PC-3 (cell line): ENCODE measurements around the gene LPCAT2. TPM values are rescaled to one million over a fixed set of nuclear protein-coding genes. Genes with fewer than 3 reads are reported as not detected.

Source experiments
- ATAC-seq: fragments of 200-7000 bp; cut with Tn5 transposase; 2 replicates; pipeline ENCODE4 v1.9.1; 2020; ENCODE audit warnings: mild to moderate bottlenecking, moderate library complexity
- BruUV-seq: library from RNA; stranded (reverse); fragments of 400-500 nt; replicated peaks from 2 replicates; lab custom pipeline; 2021; lab: Mats Ljungman, UMichigan
- CTCF ChIA-PET: fragments of 300-600 bp; sonication (Branson Sonifier 250); formaldehyde crosslinking; loops from one replicate; lab custom pipeline; 2022; ENCODE audit warnings: antibody characterized with exemption; lab: Charles Lee
- POLR2A ChIA-PET: fragments of 300-600 bp; sonication (Branson Sonifier 250); formaldehyde crosslinking; loops from one replicate; lab custom pipeline; 2022; ENCODE audit warnings: antibody characterized with exemption; ENCODE audit not compliant: unreplicated experiment; lab: Charles Lee
- DNase-seq: peaks from one replicate; pipeline ENCODE4 v3.0.0-alpha.2; 2015
- H2AFZ ChIP-seq: fragments of 300-600 bp; sonication (generic); 2 replicates; pipeline ENCODE4 v1.6.0; 2016; ENCODE audit warnings: antibody characterized with exemption, low read length
- H3F3A ChIP-seq: fragments of 300-600 bp; sonication (generic); one replicate; pipeline ENCODE4 v1.6.0; 2017; ENCODE audit warnings: antibody characterized with exemption, low read length, control low read depth, mild to moderate bottlenecking; ENCODE audit not compliant: unreplicated experiment
- H3K27ac ChIP-seq: fragments of 300-600 bp; sonication (generic); 2 replicates; pipeline ENCODE4 v1.5.1; 2016; ENCODE audit warnings: mild to moderate bottlenecking, low read length
- H3K27me3 ChIP-seq: fragments of 300-600 bp; sonication (generic); 2 replicates; pipeline ENCODE4 v1.6.1; 2016; ENCODE audit warnings: low read length, mixed read lengths
- H3K36me3 ChIP-seq: fragments of 300-600 bp; sonication (generic); 2 replicates; pipeline ENCODE4 v1.6.1; 2016; ENCODE audit warnings: low read depth, mixed run types, low read length, mixed read lengths
- H3K4me1 ChIP-seq: fragments of 300-600 bp; sonication (generic); 2 replicates; pipeline ENCODE4 v1.5.1; 2016; ENCODE audit warnings: low read length; ENCODE audit not compliant: insufficient read depth
- H3K4me2 ChIP-seq: fragments of 300-600 bp; sonication (generic); 2 replicates; pipeline ENCODE4 v1.6.0; 2016; ENCODE audit warnings: low read length
- H3K4me3 ChIP-seq: fragments of 300-600 bp; sonication (generic); 2 replicates; pipeline ENCODE4 v1.5.1; 2016; ENCODE audit warnings: mild to moderate bottlenecking, low read length, mixed read lengths
- H3K79me2 ChIP-seq: fragments of 300-600 bp; sonication (generic); 2 replicates; pipeline ENCODE4 v1.6.1; 2017; ENCODE audit warnings: low read length, mixed read lengths
- H3K9ac ChIP-seq: fragments of 300-600 bp; sonication (generic); 2 replicates; pipeline ENCODE4 v1.6.0; 2016; ENCODE audit warnings: mild to moderate bottlenecking, low read length
- H3K9me2 ChIP-seq: fragments of 300-600 bp; sonication (generic); replicated peaks from 2 replicates; pipeline ENCODE4 v1.6.1; 2016; ENCODE audit warnings: mixed run types, low read length, mixed read lengths
- H3K9me3 ChIP-seq: fragments of 300-600 bp; sonication (generic); 2 replicates; pipeline ENCODE4 v1.6.1; 2016; ENCODE audit warnings: low read length, mixed read lengths
- H4K20me1 ChIP-seq: fragments of 300-600 bp; sonication (generic); 2 replicates; pipeline ENCODE4 v1.6.1; 2016; ENCODE audit warnings: low read length, mixed read lengths
- CTCF ChIP-seq: fragments of 300-600 bp; sonication (generic); conservative IDR thresholded peaks from 2 replicates; pipeline ENCODE4 v1.5.1; 2017; ENCODE audit warnings: antibody characterized with exemption, low read depth, mild to moderate bottlenecking, low read length
- EZH2 ChIP-seq: fragments of 300-600 bp; sonication (generic); IDR thresholded peaks from one replicate; pipeline ENCODE4 v1.6.1; 2017; ENCODE audit warnings: antibody characterized with exemption, mild to moderate bottlenecking, low read length; ENCODE audit not compliant: unreplicated experiment
- EZH2phosphoT487 ChIP-seq: fragments of 300-600 bp; sonication (generic); IDR thresholded peaks from 2 replicates; pipeline ENCODE4 v1.6.1; 2018; ENCODE audit warnings: mild to moderate bottlenecking, antibody characterized with exemption, low read length, borderline replicate concordance
- intact Hi-C: fragments of 100-400 bp; cut with micrococcal nuclease; formaldehyde crosslinking; loops from 2 replicates; pipeline ENCODE4 v1.9.0; 2023
- total RNA-seq: library from RNA; depleted of rRNA; stranded (reverse); fragments of >200 nt; gene quantifications from 2 replicates; pipeline ENCODE4 v1.2.3, GENCODE V29; 2014

The LPCAT2 gene
- total RNA-seq, 1 experiment from 2014 or later: 8.0 TPM

DNA sequence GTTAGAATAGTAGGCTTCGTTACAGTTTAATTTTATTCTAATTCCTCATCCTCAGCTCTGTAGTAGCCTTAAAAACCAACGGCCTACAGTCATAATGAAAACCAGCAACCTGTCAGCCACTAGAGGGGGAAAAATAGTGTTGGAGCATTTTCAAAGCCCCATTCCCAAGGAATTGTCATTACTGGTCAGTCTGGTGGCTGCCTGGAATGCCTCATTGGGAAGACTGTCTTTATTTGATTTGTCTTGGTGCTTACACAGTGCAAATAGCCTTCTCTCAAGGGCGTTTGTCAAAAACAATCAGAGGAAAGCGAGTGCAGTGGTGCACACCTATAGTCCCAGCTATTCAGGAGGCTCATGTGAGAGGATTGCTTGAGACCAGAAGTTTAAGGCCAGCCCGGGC lies 4.7 kb downstream of the LPCAT2 start:
- no peaks in the 10 kb centered on the region for H3K9me3 ChIP-seq
- no peaks in the 10 kb centered on the region for H3K27me3 ChIP-seq
- no peaks in the 10 kb centered on the region for H3K36me3 ChIP-seq
- CTCF ChIA-PET: no interaction called here
- no peak overlapping the region for H3K4me3 ChIP-seq
- no peaks in the 10 kb centered on the region for H3K4me1 ChIP-seq
- no peaks in the 10 kb centered on the region for H3F3A ChIP-seq
- TF ChIP-seq EZH2 (no peak), EZH2phosphoT487 (no peak), CTCF (no peak)
- POLR2A ChIA-PET: no interaction called here
- DNase-seq: no peak
- no peak overlapping the region for H2AFZ ChIP-seq
- intact Hi-C loops: no loop called here
- no peaks in the 10 kb centered on the region for H4K20me1 ChIP-seq
- no peak overlapping the region for H3K4me2 ChIP-seq
- no peak overlapping the region for H3K27ac ChIP-seq
- H3K9me2 ChIP-seq: no peaks in the 10 kb centered on the region
- no peak for ATAC-seq
- H3K79me2 ChIP-seq: peaks cover 14% of the 10 kb centered on the region; the same call in 1 of the 2 replicates
- BruUV-seq: no TSS peak
- H3K9ac ChIP-seq: no peak overlapping the region

DNA sequence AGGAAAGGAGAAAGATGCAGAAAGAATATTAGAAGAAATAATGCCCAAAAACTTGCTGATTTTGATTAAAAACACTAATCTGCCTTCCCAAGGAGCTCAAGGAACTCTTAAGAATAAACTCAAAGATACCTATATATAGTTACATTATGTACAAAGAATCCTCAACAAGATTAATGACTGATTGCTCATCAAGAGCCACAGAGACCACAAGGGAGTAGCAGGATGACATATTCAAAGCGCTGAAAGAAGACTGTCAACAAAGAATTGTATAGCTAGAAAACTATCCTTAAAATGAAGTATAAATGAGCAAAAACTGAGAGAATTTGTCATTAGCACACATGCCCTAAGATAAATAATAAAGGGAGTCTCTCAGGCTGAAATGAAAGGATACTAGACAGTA lies 6.2 kb downstream of the LPCAT2 start:
- no peak overlapping the region for H2AFZ ChIP-seq
- no peak overlapping the region for H3K4me2 ChIP-seq
- H3K9me2 ChIP-seq: no peaks in the 10 kb centered on the region
- no peaks in the 10 kb centered on the region for H3K36me3 ChIP-seq
- no peak for TF ChIP-seq EZH2phosphoT487
- H3K27ac ChIP-seq: no peak overlapping the region
- no peaks in the 10 kb centered on the region for H3F3A ChIP-seq
- no TSS peak for BruUV-seq
- DNase-seq (peak; percentile 23), ATAC-seq (no peak)
- 0 out of 2 replicates have a peak, but pooled peaks cover 10% of the 10 kb centered on the region for H3K79me2 ChIP-seq
- no peak overlapping the region for H3K4me3 ChIP-seq
- intact Hi-C loops: no loop called here
- no peaks in the 10 kb centered on the region for H3K27me3 ChIP-seq
- ChIA-PET POLR2A (no interaction called here), CTCF (no interaction called here)
- H3K9ac ChIP-seq: no peak overlapping the region
- H3K9me3 ChIP-seq: no peaks in the 10 kb centered on the region
- H4K20me1 ChIP-seq: no peaks in the 10 kb centered on the region
- H3K4me1 ChIP-seq: no peaks in the 10 kb centered on the region

- Histone ChIP-seq H2AFZ (no peak overlapping the region), H3K27me3 (no peaks in the 10 kb centered on the region), H3K9ac (no peak overlapping the region), H3K4me3 (no peak overlapping the region), H3K79me2 (no peaks in the 10 kb centered on the region), H4K20me1 (no peaks in the 10 kb centered on the region), H3K9me3 (no peaks in the 10 kb centered on the region), H3K27ac (no peak overlapping the region), H3K36me3 (no peaks in the 10 kb centered on the region), H3K4me1 (no peaks in the 10 kb centered on the region), H3F3A (no peaks in the 10 kb centered on the region), H3K4me2 (no peak overlapping the region), H3K9me2 (no peaks in the 10 kb centered on the region)
- no TSS peak for BruUV-seq
- TF ChIP-seq EZH2phosphoT487 (no peak), CTCF (no peak), EZH2 (no peak)
- ChIA-PET POLR2A (no interaction called here), CTCF (no interaction called here)
- intact Hi-C loops: no loop called here
- ATAC-seq (no peak), DNase-seq (no peak)
Observed at GRCh38 chr16:55521792-55522191, 12.9 kb downstream of the LPCAT2 start.
